TTC549 (cell line): ENCODE data around the gene ELP5.

Source experiments
- FAIRE-seq: peaks from 2 replicates; lab custom pipeline; 2012; peaks lifted over from hg19 to GRCh38; lab: Jason Lieb, UNC

Gene ELP5

GRCh38 chr17:7252176-7253043, at the start of gene ELP5:
Gene ELP5, plus strand, starts transcription at chr17:7252215. Its CDS starts 336 bp downstream, at chr17:7252551.
- no peak for FAIRE-seq

- FAIRE-seq, result no peak
Observed at GRCh38 chr17:7203391-7203790, 48.6 kb upstream of the ELP5 start.

- FAIRE-seq, result no peak
Observed at GRCh38 chr17:7204336-7204735, 47.7 kb upstream of the ELP5 start.

GRCh38 chr17:7204828-7205461, 47.1 kb upstream of the ELP5 start:
- no peak for FAIRE-seq

DNA sequence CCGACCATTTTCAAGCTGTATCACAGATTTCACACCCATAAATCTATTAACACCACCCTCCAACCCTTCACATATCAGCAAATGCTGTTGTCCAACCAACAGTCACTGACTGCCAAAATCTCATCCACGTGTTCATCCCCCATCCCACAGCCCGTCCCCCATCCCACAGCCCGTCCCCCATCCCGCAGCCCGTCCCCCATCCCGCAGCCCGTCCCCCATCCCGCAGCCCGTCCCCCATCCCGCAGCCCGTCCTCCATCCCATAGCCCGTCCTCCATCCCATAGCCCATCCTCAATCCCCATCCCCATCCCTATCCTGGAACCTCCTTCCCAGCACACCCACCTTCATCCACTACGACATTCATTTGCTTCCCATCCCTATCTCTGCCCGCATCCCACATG, 46.5 kb upstream of the ELP5 start:
- FAIRE-seq, result no peak

DNA sequence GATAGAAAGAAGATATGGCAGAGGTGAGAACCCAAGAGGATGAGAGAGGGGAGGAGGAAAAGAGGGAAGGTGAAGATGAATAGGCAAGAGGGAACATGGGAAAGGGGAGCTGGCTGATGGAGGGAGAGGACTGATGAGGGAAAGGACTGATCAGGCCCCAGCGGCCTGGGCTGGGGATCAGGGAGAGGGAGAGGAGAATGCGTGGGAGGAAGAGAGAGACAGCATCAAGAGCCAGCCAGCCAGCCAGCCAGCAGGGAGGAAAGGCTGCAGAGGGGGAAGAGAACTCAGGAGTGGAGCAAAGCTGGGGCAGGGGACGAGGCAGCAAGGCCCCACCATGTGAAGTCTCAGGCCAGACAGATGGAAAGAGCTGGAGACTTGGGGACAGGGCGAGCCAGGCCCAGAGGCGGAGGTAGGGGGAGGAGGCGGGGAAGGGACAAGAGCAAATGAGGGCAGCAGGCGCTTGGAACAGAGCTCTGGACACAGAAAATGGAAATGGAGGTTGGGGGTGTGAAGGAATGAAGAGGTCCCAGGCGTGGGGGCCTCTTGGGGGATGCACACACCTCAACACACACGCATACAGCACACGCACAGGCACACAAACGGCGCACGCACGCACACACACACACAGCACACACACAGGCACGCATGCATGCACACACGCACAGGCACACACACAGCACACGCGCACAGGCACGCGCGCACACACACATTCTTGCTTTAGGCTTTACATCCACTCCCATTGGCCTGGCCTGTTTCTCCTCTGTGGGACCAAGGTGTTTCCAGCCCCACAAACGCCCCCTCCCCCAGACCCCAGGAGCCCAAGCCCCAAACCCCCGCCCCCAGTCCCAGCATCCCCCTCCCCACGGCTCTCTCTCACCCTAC, 44.7 kb upstream of the ELP5 start:
- FAIRE-seq, result no peak

- no peak for FAIRE-seq
Observed at GRCh38 chr17:7208027-7208571, 43.9 kb upstream of the ELP5 start.

DNA sequence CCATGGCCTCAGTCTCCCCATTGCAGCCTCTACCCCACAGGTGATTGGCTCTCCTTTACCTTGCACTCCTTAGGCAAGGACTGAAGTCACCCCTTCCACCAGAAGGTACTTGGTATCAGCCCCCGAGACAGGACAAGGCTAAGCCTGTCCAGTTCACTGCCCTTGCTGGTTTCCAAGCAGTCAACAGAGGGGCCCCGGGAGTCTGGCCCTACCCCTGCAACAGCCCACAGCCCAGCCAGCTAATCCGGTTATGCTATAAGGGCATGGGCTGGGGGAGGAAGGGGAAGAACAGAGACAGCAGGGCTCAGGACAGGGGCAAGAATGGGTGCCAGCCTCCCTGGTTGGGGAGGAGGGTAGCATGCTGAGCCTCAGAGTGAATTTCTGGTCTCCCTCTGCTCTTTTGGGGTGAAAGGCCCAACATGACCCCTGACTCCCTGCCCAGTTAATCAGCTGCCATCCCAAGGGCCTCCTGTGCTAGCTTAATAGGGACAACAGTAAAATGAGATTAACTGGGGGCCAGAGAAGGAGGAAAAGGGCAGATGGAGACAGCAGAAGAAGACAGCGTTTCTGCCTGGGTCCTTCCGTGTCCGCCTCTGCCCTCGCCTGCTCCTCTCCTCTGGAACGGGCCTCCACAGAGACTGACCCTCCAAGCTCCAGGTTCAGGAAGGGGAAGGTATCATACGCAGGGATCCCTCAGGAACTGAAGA, 43.1 kb upstream of the ELP5 start:
- no peak for FAIRE-seq

DNA sequence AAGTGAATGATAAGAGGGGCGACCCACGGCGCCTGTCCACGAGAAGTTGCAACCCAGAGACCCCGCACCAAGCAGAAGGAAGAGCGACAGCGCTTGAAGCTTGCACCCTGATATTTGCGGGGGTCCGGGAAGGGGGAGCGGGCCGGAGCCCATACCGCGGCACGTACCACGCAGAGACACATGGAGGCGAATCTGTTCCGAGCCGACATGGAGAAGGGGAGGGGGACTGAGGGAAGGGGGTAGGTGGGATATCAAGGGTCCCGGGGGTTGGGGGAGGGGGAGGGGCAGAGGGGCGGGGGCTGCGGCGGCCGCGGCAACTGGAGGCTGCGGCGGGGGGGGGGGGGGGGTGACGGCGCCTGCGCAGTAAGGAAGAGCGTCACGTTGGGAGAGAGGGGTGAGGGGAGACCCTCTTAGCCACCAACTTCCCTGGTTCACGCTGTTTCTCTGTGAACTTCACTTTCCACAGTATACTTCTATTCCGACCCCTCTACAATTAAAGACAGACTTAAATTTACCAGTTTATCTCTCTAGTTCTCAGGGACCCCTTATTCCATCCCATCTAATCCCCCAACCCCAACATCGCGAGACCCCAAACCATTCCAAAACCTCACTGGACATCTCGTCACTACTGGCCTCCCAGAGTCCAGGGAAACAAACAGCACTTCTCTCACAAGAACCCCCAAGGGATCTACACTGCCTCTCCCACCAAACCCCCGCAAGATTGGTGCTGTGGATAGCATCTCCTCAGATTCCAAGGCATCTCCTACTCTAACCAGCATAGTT, 40.3 kb upstream of the ELP5 start:
- FAIRE-seq, result no peak

- FAIRE-seq, result no peak
Observed at GRCh38 chr17:7213895-7214299, 38.1 kb upstream of the ELP5 start.

- FAIRE-seq, result peak; percentile 96
Observed at GRCh38 chr17:7214300-7215135, 37.5 kb upstream of the ELP5 start.

GRCh38 chr17:7215136-7215638, 36.8 kb upstream of the ELP5 start:
- peak; percentile 93 for FAIRE-seq

DNA sequence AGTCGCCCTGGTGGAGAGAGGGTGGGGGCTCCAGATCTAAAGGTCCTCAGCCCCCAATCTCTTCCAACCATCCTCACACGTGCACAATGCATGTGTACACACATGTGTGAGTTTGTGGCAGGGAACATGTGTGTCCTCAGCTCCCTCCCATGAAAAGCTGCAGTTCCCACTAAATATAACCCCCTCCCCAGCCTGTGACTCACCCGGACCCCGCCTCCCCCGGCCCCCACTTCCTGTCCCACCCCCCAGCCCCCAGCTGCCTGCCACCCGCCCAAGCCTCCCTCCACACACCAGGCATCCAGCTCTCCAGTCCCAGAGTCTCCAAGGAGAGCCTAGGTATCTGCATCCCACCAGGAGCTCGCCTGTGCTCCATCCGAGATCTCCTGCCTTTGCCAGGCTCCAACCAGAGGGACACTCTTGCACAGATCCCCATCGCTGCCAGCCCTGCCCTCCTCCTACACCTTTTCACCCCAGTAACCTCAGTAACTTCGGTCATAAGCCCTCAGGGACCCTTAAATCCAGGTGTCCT, 36.3 kb upstream of the ELP5 start:
- FAIRE-seq, result no peak

DNA sequence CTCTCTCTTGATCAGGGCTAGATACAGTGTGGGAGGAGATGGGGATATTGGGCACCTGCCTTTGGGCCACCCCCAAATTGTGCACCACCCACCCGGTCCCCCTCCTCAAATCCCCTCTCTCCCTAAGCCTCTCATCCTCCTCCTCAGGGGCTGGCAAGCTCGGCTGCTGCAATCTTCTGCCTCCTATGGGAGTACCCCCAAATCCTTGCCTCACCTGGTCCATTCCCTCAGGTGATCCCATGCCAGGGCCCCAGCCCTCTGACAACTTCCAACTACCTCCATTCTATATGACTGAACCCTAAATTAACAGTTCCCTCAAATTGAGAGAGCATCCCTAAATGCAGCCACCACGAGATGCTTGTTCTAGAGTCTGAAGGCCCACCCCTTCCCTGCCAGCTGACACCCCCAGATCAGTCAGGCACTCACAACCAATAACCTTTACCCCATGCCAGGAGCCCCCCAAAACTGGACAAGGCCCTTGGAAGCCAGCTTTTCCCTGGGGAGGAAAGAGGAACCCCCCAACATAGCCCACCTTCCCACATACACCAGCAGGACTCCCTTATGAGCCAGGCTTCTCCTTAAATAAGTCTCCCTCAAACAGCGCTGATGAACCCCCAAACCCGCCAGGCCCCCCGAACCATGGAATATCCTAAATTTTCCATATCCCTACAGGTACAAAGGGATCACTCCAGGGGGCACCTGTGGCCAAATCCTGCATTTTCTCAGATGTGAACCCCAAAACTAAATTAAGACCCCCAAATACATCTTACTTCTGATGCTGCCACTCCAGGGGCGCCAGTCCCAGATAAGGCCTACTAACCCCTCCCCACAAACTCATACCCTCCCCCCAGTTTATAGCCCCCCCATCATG, 35.5 kb upstream of the ELP5 start:
- FAIRE-seq, result no peak

GRCh38 chr17:7217113-7217987, 34.7 kb upstream of the ELP5 start:
- FAIRE-seq, result no peak

DNA sequence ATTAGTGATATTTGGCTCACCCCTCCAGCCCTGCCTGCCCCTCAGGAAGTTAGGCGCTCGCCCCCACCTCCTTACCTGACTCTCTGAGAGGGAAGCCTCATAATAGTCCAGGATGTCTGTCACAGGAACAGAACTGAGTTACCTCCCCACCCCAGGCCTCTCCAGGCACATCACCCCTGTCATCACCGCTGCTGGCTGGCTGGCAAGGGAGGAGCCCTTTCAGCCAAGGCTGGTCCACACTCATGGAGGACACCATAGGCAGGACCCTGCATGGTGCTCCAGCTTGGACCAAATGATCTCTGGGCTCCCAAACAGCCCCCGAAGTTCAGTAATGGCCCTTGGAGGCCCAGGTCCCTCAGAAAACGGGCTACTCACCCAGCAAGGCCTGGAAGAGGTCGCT, 33.8 kb upstream of the ELP5 start:
- no peak for FAIRE-seq

GRCh38 chr17:7218758-7219157, 33.3 kb upstream of the ELP5 start:
- no peak for FAIRE-seq
